Ovary (tissue), 9 donors: ENCODE measurements around the gene LARP1B. TPM values are rescaled to one million over a fixed set of nuclear protein-coding genes. Genes with fewer than 3 reads are reported as not detected.
"Not testable (repeated sequence)": the region's sequence is repeated elsewhere in the genome, so short reads cannot be mapped to it uniquely, and the experiment has no call there.

ENCODE experiments used
- DNase-seq, 5 donors: peaks; one replicate each; pipeline ENCODE4 v3.0.0-alpha.2; 2019 to 2020
- H3K27ac ChIP-seq, 2 donors: fragments of 200-600 bp; one replicate each; pipeline versions ENCODE4 v1.5.1 to v1.8.0; 2019 to 2022
- H3K27me3 ChIP-seq: fragments of 200-600 bp; one replicate; pipeline ENCODE4 v1.8.0; 2022
- H3K36me3 ChIP-seq: fragments of 200-600 bp; sonication (generic); one replicate; pipeline ENCODE4 v1.5.1; 2019
- H3K4me1 ChIP-seq: one replicate; pipeline ENCODE4 v1.8.1; 2013; ENCODE audit warnings: mild to moderate bottlenecking, moderate library complexity; ENCODE audit not compliant: insufficient read depth
- H3K4me3 ChIP-seq: fragments of 200-600 bp; sonication (generic); one replicate; pipeline ENCODE4 v1.5.1; 2017
- H3K9me3 ChIP-seq, 2 donors: fragments of 200-600 bp in 1 of 2; sonication (generic) in 1 of 2; one replicate each; pipeline versions ENCODE4 v1.5.1 to v1.8.1; 2013 to 2019; ENCODE audit warnings: mild to moderate bottlenecking in 1 of 2, moderate library complexity in 1 of 2
- CTCF ChIP-seq, 3 donors: fragments of 450-650 bp in 2 of 3; fragments of 200-600 bp in 1 of 3; IDR thresholded peaks; one replicate each; pipeline versions ENCODE4 v1.5.1 to v1.8.0; 2016 to 2022; ENCODE audit warnings: antibody characterized with exemption in 3 of 3, mild to moderate bottlenecking in 1 of 3
- EP300 ChIP-seq: sonication (generic); formaldehyde crosslinking; IDR thresholded peaks from one replicate; pipeline ENCODE4 v1.6.1; 2017; ENCODE audit warnings: antibody characterized with exemption
- POLR2A ChIP-seq: fragments of 450-650 bp; IDR thresholded peaks from one replicate; pipeline ENCODE4 v1.6.1; 2017; ENCODE audit warnings: antibody characterized with exemption, mild to moderate bottlenecking, moderate library complexity
- WGBS, 3 donors: extraction: QIAGEN DNeasy Blood & Tissue Kit in 1 of 3; methylation state at CpG; one replicate each; pipeline versions ENCODE4 v1.1.5 to v1.1.7; 2013 to 2017; 5-methylcytosine and 5-hydroxymethylcytosine counted together
- intact Hi-C, 4 donors: fragments of 100-400 bp; cut with DNase I; formaldehyde crosslinking; loops; one replicate each; pipeline versions ENCODE4 v1.11.0 to v1.15.1; 2022 to 2023
- polyA plus RNA-seq, 2 donors: library from polyadenylated mRNA; stranded (reverse); fragments of 200-250 nt in 1 of 2; fragments of 350-450 nt in 1 of 2; fragmentation: Illumina TruSeq in 1 of 2; extraction: RNeasy Lipid Tissue Mini Kit (QIAGEN cat#74804) in 1 of 2; gene quantifications; one replicate each; pipeline ENCODE4 v1.2.3, GENCODE V29; 2013 to 2014
- total RNA-seq, 7 donors: library from RNA; depleted of rRNA in 2 of 7; stranded (reverse); fragments of >200 nt in 2 of 7; fragmentation: NEBNext Ultra II Directional in 3 of 7; extraction: Animal tissue kit (Norgen Biotek cat#: 25700) in 3 of 7; gene quantifications; one replicate each; pipeline versions ENCODE4 v1.1.0 to v1.2.4, GENCODE V29; 2016 to 2023
- donor health status: DM: no; HTN: no; CAD: no; lungs with moderate emphysema.
- donor health status: DM: no; HTN: no; CAD: no.
- donor health status: Bipolar disorder and iron deficiency.
- donor health status: DM: yes; HTN: yes; CAD: no.
- donor health status: DM: no; HTN: no; CAD: no.
- donor health status: DM: yes; HTN: yes; CAD: no.

Gene LARP1B
- total and polyA plus RNA-seq, 9 donors, result 7.6 to 27.8 (median 18.9) TPM

- H3K27ac ChIP-seq, result no peak overlapping the region
- intact Hi-C loops, result no loop called here
- H3K27me3 ChIP-seq, result no peaks in the 10 kb centered on the region
- no peak overlapping the region for H3K4me3 ChIP-seq
- no peaks in the 10 kb centered on the region for H3K4me1 ChIP-seq
- no peaks in the 10 kb centered on the region for H3K36me3 ChIP-seq
- H3K9me3 ChIP-seq, result no peaks in the 10 kb centered on the region
- no peak for TF ChIP-seq POLR2A
- TF ChIP-seq CTCF (IDR thresholded peaks at IDR 0.05), result no peak
- TF ChIP-seq EP300, result no peak
- 11 to 18% (median 13%) methylated on average over 3 of the region's 3 CpGs for WGBS, 3 donors
- no peak for DNase-seq
Observed at GRCh38 chr4:128241425-128241913, 180.4 kb downstream of the LARP1B start.

- Histone ChIP-seq H3K36me3 (no peaks in the 10 kb centered on the region), H3K4me1 (no peaks in the 10 kb centered on the region), H3K27ac (no peak overlapping the region), H3K9me3 (no peaks in the 10 kb centered on the region), H3K4me3 (no peak overlapping the region), H3K27me3 (no peaks in the 10 kb centered on the region)
- TF ChIP-seq CTCF (IDR thresholded peaks at IDR 0.05) (no peak), EP300 (no peak), POLR2A (no peak)
- 76 to 83% (median 81%) methylated on average over 3 of the region's 3 CpGs for WGBS, 3 donors
- intact Hi-C loops, result no loop called here
- no peak for DNase-seq
Observed at GRCh38 chr4:128241981-128242380, 180.9 kb downstream of the LARP1B start.

GRCh38 chr4:128242601-128243000 lies 181.5 kb downstream of the LARP1B start:
- WGBS, 3 donors, result 94 to 97% (median 94%) methylated on average over 4 of the region's 4 CpGs
- no peak overlapping the region for H3K27ac ChIP-seq

GRCh38 chr4:128244379-128244778 lies 183.3 kb downstream of the LARP1B start:
- no peak overlapping the region for H3K27ac ChIP-seq
- H3K4me1 ChIP-seq, result no peaks in the 10 kb centered on the region
- DNase-seq, result no peak
- no peak overlapping the region for H3K4me3 ChIP-seq
- H3K36me3 ChIP-seq, result no peaks in the 10 kb centered on the region
- H3K9me3 ChIP-seq, result no peaks in the 10 kb centered on the region
- intact Hi-C loops, result no loop called here
- 83 to 89% (median 88%) methylated on average over 2 of the region's 2 CpGs for whole genome bisulfite sequencing, 3 donors
- H3K27me3 ChIP-seq, result no peaks in the 10 kb centered on the region
- TF ChIP-seq POLR2A (no peak), CTCF (IDR thresholded peaks at IDR 0.05) (no peak), EP300 (no peak)

More at GRCh38 chr4:128242601-128243000, 181.5 kb downstream of the LARP1B start:
- no peak for TF ChIP-seq CTCF (IDR thresholded peaks at IDR 0.05)
- no peak for TF ChIP-seq POLR2A
- no peak for TF ChIP-seq EP300
- H3K4me3 ChIP-seq, result no peak overlapping the region
- no peaks in the 10 kb centered on the region for H3K9me3 ChIP-seq
- no peaks in the 10 kb centered on the region for H3K36me3 ChIP-seq
- no peak for DNase-seq
- intact Hi-C loops, result no loop called here
- H3K27me3 ChIP-seq, result no peaks in the 10 kb centered on the region
- no peaks in the 10 kb centered on the region for H3K4me1 ChIP-seq

- intact Hi-C loops, H3K27ac ChIP-seq: not testable (repeated sequence)
Observed at GRCh38 chr4:128245391-128245790, 184.3 kb downstream of the LARP1B start.

More at GRCh38 chr4:128245391-128245790, 184.3 kb downstream of the LARP1B start:
- not testable (repeated sequence) for H3K36me3 ChIP-seq, H3K4me3 ChIP-seq, H3K4me1 ChIP-seq, H3K27me3 ChIP-seq, DNase-seq, H3K9me3 ChIP-seq
- WGBS, 3 donors, result 85 to 93% (median 90%) methylated on average over 5 of the region's 5 CpGs
